ENCODE measurements around the gene AJAP1.
A peak's percentile ranks its signal among the peaks of the same experiment; 100 is the strongest.

The AJAP1 gene

DNA sequence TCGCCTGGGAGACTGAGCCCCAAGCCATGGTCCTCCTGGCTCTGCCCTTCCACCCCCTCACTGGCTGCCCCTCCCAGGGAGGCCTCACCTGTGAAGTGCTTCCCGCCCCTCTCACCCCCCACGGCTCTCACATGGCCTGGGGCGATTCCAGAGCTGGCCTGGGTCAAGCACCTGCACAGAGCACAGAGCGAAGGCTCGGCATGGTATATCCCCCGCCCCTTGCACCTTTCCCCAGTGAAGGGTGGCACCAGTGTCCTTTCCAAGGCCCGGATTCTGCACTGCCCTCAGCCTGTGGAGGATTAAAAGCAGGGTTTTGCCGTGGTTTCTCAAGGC is 1.1 kb upstream of the AJAP1 start:
- no peak for TF ChIP-seq CTCF (IDR thresholded peaks at IDR 0.05; ENCODE audit: low read depth, low read length)
- no peak for DNase-seq (ENCODE audit: extremely low read depth, low read depth)

DNA sequence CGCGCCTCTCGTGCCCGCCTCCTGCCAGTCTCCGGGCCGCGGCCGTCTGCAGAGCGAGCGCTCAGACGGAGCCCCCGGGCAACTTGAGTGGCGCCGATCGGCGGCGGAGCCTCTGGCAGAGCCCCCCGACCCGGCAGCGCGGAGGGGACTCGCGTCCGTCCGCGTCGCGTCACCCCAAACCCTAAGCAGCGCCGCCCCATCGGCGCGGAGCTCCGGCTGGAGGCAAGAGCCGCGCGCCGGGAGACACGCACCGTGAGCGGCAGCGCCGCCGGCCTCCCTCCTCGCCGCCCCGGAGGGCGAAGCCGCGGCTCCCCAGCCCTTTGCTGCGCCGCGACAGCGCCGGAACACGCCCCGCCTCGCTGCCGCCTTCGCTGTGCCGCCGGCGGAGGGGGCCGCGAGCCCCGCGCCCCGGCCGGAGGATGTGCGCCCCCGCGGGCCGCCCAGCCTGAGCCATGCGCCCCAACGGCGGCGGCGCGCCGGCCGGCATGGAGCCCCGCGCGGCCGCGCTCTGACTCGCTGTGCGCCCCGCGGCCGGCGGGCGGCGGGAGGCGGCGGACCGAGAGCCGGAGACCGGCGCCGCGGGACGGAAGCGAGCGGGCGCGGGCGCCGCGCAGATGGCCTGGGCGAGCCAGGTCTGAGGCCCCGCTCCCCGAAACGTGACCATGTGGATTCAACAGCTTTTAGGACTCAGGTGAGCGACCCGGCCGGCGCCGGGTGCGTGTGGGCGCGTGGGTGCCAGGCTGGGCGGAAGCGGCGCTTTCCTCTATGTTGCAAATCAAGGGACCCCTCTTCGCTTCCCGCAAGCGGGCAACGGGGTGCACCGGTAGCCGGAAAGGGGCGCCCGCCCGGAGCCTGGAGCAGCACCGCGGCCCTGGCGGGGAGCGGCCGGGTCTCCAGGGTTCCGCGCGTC is 610 bp downstream of the AJAP1 start:
- no peak for TF ChIP-seq CTCF (IDR thresholded peaks at IDR 0.05; ENCODE audit: low read depth, low read length)
- DNase-seq (ENCODE audit: extremely low read depth, low read depth): no peak

DNA sequence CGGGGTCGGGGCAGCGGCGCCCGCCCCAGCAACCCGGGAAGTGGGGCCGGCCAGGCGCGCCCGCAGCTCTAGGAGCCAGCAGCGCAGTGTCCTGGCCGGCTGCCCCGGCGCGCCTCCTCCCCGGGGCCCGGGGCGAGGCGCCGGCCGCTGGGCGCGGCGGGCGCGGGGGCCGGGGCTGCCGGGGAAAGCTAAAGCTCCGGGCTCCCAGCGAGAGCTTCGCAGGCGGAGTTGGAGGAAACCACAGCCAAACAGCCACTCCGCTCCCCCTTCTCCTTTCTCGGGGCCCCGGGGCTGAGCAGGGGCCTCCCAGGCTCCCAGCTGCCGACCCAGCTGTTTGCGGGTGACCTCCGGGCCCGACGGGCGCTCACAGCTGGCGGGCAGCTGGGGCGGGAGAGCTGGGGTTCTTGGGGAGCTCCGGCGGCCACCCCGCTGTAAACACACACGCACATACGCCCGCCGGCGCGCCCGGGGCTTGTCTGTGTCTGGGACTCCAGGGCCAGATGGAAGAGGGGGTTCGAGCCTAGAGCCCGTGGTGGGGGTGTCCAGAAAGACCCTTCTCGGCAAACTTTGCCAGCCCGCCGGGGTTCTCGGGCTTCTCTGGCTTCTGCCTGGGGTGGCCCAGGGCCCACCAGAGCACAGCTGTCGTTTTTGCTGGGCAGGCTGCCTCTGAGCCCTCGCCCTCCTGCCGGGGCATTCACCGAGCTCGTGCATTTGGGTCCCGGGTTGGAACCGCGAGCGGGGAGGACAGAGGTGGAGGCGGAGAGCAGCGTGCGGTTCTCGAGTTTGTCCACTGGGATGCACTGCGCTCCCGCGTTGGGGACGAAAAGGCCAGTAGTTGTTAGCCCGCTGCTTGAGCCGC is 1.5 kb downstream of the AJAP1 start:
- DNase-seq (ENCODE audit: extremely low read depth, low read depth): no peak
- TF ChIP-seq CTCF (IDR thresholded peaks at IDR 0.05; ENCODE audit: low read depth, low read length): peak; percentile 5; the same call in 1 of the 2 replicates

- no peak for TF ChIP-seq CTCF (IDR thresholded peaks at IDR 0.05; ENCODE audit: low read depth, low read length)
- DNase-seq (ENCODE audit: extremely low read depth, low read depth): no peak
These were observed 2.2 kb downstream of the AJAP1 start for GRCh38 chr1:4656533-4657140.

DNA sequence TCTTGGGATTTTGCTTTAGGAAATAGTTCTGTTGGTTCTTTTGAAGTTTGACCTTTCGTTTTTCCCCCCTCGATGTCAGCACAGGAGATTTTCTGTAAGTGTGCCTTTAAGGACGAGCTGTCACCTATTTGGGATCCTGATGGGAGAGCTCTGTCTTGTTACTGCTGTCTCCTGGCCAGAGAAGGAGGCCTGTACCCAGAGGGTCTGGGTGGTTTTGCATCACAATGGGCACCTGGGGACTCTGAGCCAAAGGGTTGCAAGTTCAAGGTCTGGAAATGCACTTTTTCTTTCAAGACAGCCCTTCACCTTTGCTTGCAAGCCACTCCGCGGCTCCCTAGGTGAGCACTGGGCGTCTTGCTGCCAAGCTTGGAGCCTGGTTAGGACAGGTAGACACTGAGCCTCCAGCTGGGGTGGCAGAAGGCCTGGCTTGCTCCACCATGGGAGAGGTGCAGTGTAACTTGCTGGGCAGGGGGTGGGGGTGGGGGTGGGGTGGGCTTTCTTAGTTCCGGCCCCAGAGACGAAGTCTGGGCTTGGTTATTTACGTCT is 2.9 kb downstream of the AJAP1 start:
- no peak for TF ChIP-seq CTCF (IDR thresholded peaks at IDR 0.05; ENCODE audit: low read depth, low read length)
- no peak for DNase-seq (ENCODE audit: extremely low read depth, low read depth)

DNA sequence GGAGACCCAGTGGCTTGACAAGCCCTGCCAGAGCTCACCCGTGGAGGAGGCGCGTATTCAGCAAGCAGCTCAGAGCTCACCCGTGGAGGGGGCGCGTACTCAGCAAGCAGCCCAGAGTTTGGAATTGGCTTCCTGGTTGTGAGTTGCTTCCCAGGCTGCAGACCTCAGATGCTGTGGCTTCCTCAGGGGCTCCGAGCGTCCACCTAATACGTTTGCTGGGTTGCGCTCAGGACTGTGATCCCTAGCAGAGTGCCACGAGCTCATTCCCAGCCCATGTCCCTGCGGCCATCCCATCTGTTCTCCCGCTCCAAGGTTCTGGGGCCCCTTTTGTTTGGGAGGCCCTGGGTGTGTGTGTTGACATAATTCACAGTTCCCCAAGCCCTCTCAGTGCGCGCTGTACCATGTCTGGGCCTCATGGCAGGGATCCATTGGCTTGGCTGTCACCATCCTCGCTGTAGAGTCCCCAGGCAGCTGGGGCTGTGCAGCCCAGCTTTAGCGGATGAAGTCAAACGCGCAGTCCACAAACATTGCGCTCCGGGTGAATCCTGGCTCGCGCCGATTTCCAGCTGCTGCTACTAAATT is 3.6 kb downstream of the AJAP1 start:
- TF ChIP-seq CTCF (IDR thresholded peaks at IDR 0.05; ENCODE audit: low read depth, low read length): no peak
- DNase-seq (ENCODE audit: extremely low read depth, low read depth): no peak

Measured in AG09319 (cell line).